ENCODE data around the gene DUSP15. TPM values are rescaled to one million over a fixed set of nuclear protein-coding genes. Genes with fewer than 3 reads are reported as not detected.
A peak's percentile ranks its signal among the peaks of the same experiment; 100 is the strongest.

Gene DUSP15
- total and polyA plus RNA-seq, 4 donors, result 1.6 to 4.7 (median 2.9) TPM

GRCh38 chr20:31861135-31861384, 9.3 kb downstream of the DUSP15 start:
- no peak overlapping the region for H3K9ac ChIP-seq (ENCODE audit: insufficient read depth in 1 of 2, low read length in 2 of 2)
- H3K4me3 ChIP-seq, result no peak overlapping the region
- DNase-seq, result peak in 1 of 3 donors; percentile 35
- no peaks in the 10 kb centered on the region for H3K9me3 ChIP-seq (ENCODE audit: control insufficient read depth in 4 of 4, insufficient read depth in 3 of 4, low read length in 3 of 4)
- no peaks in the 10 kb centered on the region for H3K36me3 ChIP-seq (ENCODE audit: control insufficient read depth in 4 of 4, insufficient read depth in 4 of 4, low read length in 4 of 4)
- no peak for TF ChIP-seq CTCF (IDR thresholded peaks at IDR 0.05; ENCODE audit: control extremely low read depth, extremely low read depth)
- H3K4me1 ChIP-seq (ENCODE audit: control insufficient read depth in 5 of 5, insufficient read depth in 5 of 5, low read length in 5 of 5), result peaks cover 0 to 16% (median 4%) of the 10 kb centered on the region in 5 donors
- no peak overlapping the region for H3K27ac ChIP-seq (ENCODE audit: low read depth in 1 of 2, low read length in 1 of 2)
- WGBS, 2 donors, result 0 to 1% methylated on average over 20 of the region's 20 CpGs
- no peak for ATAC-seq (ENCODE audit: insufficient read depth, low FRiP score)
- peaks cover 0 to 3% (median 0%) of the 10 kb centered on the region in 3 donors for H3K27me3 ChIP-seq (ENCODE audit: control insufficient read depth in 3 of 3, insufficient read depth in 3 of 3, low read length in 2 of 3)

GRCh38 chr20:31860390-31861134, 9.8 kb downstream of the DUSP15 start:
- no peaks in the 10 kb centered on the region for H3K36me3 ChIP-seq (ENCODE audit: control insufficient read depth in 4 of 4, insufficient read depth in 4 of 4, low read length in 4 of 4)
- no peak overlapping the region for H3K27ac ChIP-seq (ENCODE audit: low read depth in 1 of 2, low read length in 1 of 2)
- no peaks in the 10 kb centered on the region for H3K9me3 ChIP-seq (ENCODE audit: control insufficient read depth in 4 of 4, insufficient read depth in 3 of 4, low read length in 3 of 4)
- H3K27me3 ChIP-seq (ENCODE audit: control insufficient read depth in 3 of 3, insufficient read depth in 3 of 3, low read length in 2 of 3), result peaks cover 0 to 4% (median 0%) of the 10 kb centered on the region in 3 donors
- no peak overlapping the region for H3K4me3 ChIP-seq
- WGBS, 2 donors, result 20 to 26% methylated on average over 15 of the region's 15 CpGs
- DNase-seq (peak; percentile 18 to 32 (median 25)), ATAC-seq (ENCODE audit: insufficient read depth, low FRiP score) (peak; percentile 27)
- H3K4me1 ChIP-seq (ENCODE audit: control insufficient read depth in 5 of 5, insufficient read depth in 5 of 5, low read length in 5 of 5), result peaks cover 0 to 16% (median 4%) of the 10 kb centered on the region in 5 donors
- no peak overlapping the region for H3K9ac ChIP-seq (ENCODE audit: insufficient read depth in 1 of 2, low read length in 2 of 2)
- TF ChIP-seq CTCF (IDR thresholded peaks at IDR 0.05; ENCODE audit: control extremely low read depth, extremely low read depth), result no peak

- no peak overlapping the region for H3K9ac ChIP-seq (ENCODE audit: insufficient read depth in 1 of 2, low read length in 2 of 2)
- WGBS, 2 donors, result 61 to 72% methylated on average over 7 of the region's 7 CpGs
- H3K36me3 ChIP-seq (ENCODE audit: control insufficient read depth in 4 of 4, insufficient read depth in 4 of 4, low read length in 4 of 4), result no peaks in the 10 kb centered on the region
- no peak overlapping the region for H3K27ac ChIP-seq (ENCODE audit: low read depth in 1 of 2, low read length in 1 of 2)
- H3K9me3 ChIP-seq (ENCODE audit: control insufficient read depth in 4 of 4, insufficient read depth in 3 of 4, low read length in 3 of 4), result no peaks in the 10 kb centered on the region
- DNase-seq (peak in 1 of 3 donors; percentile 7), ATAC-seq (ENCODE audit: insufficient read depth, low FRiP score) (no peak)
- H3K27me3 ChIP-seq (ENCODE audit: control insufficient read depth in 3 of 3, insufficient read depth in 3 of 3, low read length in 2 of 3), result peaks cover 0 to 9% (median 0%) of the 10 kb centered on the region in 3 donors
- peaks cover 0 to 16% (median 4%) of the 10 kb centered on the region in 5 donors for H3K4me1 ChIP-seq (ENCODE audit: control insufficient read depth in 5 of 5, insufficient read depth in 5 of 5, low read length in 5 of 5)
- H3K4me3 ChIP-seq, result no peak overlapping the region
- no peak for TF ChIP-seq CTCF (IDR thresholded peaks at IDR 0.05; ENCODE audit: control extremely low read depth, extremely low read depth)
Measured at GRCh38 chr20:31859998-31860380, 10.3 kb downstream of the DUSP15 start.
